Measurements from ENCODE around the gene AGAP2. TPM values are rescaled to one million over a fixed set of nuclear protein-coding genes. Genes with fewer than 3 reads are reported as not detected.

The AGAP2 gene
- total RNA-seq, 1 donor from 2014 or later: under 0.01 TPM

DNA sequence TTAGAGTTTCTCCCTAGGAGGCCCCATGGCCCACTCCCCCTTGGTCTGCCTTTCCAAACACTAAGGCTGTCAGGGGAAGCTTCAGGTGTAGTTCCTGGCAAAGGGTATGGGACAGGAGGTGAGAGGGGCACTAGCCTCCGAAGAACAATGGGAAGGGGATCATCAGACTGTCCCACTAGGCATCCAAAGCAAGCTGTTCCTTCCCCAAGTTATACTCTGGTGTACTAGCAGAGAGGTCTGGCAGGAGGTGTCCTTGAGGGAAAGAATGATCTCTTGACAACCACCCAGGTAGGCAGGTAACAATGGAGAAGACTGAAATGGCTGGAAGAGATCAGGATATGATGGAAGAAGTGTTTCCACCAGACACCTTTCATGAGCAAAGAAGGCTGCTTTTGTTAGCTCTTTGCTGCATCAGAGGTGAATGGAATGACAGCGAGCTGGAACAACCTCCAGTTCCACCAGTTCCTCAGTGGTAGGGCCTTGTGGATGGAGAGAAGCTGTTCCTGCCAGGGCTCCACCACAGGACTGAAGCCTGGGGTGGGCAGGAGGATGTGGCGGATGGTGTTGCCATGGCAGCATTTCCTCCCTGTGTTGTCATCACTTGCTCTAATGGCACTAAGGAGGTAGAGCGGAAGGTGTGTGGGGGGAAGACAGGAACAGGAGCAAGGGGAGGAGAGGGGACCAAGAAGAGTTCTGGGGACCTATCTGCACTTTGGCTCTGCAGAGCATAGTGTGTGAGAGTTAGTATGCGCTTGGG lies 2.3 kb upstream of the AGAP2 start:
- DNase-seq (ENCODE audit: low read depth): no peak
- no peak for TF ChIP-seq CTCF (conservative IDR thresholded peaks at IDR 0.05; ENCODE audit: low read depth, low read length)
- no peak overlapping the region for H3K4me3 ChIP-seq (ENCODE audit: low read depth, low read length)

DNA sequence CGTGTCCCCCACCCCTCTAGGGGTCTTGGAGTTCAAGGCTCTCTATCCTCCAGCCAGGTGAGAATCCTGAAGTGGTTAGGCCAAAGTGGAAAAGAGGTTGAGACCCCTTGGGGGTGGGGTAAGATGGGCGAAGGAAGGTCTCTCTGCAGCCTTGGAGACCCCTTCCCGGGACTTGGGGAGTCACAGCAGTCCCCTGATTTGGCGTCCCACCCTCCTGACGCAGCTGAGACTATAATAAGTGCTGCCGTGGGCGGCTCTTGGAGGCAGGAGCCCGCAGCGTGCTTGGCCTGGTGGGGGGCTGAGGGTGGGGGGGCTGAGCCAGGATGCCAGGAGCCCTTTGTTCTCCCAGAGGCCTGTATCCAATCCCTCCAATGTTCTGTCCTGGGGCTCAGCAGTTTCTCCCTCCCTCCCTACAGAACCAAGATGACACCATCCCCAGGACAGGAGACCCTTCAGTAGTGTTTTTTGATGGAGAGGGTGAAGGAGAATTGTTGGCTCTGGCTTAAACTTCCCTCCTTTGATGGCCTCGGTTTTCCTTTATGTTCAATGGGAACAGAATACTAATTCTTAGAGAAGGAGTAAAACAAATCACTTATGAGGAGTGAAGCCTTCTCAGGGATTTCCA lies 1.5 kb upstream of the AGAP2 start:
- no peak overlapping the region for H3K4me3 ChIP-seq (ENCODE audit: low read depth, low read length)
- no peak for TF ChIP-seq CTCF (conservative IDR thresholded peaks at IDR 0.05; ENCODE audit: low read depth, low read length)
- DNase-seq (ENCODE audit: low read depth): no peak

- no peak overlapping the region for H3K4me3 ChIP-seq (ENCODE audit: low read depth, low read length)
Observed at GRCh38 chr12:57739387-57739786, 845 bp upstream of the AGAP2 start.

DNA sequence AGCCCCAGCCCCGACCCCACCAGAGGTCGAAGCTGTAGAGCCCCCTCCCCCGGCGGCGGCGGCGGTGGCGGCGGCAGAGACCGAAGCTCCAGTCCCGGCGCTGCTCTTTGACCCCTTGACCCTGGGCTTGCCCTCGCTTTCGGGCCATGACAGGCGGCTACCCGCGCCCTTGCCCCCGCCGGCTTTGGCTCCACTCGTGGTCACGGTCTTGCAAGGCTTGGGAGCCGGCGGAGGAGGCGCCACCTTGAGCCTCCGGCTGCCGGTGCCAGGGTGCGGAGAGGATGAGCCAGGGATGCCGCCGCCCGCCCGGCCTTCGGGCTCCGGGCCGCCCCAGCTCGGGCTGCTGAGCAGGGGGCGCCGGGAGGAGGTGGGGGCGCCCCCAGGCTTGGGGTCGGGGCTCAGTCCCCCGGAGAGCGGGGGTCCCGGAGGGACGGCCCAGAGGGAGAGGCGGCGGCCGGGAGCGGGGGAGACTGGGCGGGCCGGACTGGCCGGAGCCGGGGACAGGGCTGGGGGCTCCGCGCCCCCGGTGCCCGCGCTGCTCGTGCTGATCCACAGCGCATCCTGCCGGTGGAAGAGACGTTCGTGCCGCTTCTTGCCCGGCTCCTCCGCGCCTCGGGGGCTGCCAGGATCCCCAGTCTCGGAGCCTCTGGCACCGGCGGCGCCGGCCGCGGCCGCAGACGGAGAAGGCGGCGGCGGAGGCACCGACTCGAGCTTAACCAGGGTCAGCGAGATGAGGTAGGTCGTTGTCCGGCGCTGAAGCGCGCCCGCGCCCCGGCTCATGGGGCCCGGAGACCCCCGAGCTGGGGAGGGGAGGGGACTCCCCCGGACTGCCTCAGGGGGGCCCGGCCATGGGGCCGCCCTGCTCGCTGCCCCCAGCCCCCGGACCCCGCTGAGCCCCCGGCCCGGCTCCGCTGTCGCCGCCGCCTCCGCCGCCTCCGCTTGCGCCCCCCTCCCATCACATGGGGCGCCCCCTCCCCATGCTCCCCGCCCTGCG lies 778 bp downstream of the AGAP2 start:
- H3K4me3 ChIP-seq (ENCODE audit: low read depth, low read length): peak overlapping the region; percentile 4
- peak; percentile 26 for TF ChIP-seq CTCF (conservative IDR thresholded peaks at IDR 0.05; ENCODE audit: low read depth, low read length)
- DNase-seq (ENCODE audit: low read depth): no peak

More at GRCh38 chr12:57739387-57739786, 845 bp upstream of the AGAP2 start:
- TF ChIP-seq CTCF (conservative IDR thresholded peaks at IDR 0.05; ENCODE audit: low read depth, low read length): no peak
- DNase-seq (ENCODE audit: low read depth): no peak

DNA sequence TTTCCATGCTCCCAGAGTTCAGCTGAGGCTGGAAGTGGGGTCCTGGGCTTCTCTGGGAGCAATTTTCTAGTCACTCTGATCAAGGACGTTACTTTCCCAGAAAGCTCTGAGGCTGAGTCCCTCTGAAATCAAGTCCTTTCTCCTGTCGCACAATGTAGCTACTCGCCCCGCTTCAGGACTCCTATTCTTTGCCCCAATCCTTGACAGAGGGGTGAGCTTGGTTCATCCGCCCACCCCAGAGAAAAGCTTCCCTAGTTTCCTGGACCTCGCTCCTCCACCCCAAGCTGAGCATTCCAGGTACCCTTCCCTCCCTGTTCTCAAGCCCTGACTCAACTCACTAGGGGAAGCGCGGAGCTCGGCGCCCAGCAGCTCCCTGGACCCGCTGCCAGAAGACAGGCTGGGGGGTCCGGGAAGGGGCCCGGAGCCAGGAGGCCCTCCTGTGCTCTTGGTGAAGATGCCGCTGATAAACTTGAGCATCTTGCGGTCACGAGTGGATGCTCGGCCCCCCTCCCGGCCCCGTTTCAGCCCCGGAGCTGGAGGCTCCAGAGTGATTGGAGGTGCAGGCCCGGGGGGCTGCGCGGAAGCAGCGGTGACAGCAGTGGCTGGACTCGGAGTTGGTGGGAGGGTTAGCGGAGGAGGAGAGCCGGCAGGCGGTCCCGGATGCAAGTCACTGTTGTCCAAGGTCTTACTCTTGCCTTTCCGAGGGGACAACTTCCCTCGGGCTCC lies 1.6 kb downstream of the AGAP2 start:
- no peak for DNase-seq (ENCODE audit: low read depth)
- H3K4me3 ChIP-seq (ENCODE audit: low read depth, low read length): no peak overlapping the region
- no peak for TF ChIP-seq CTCF (conservative IDR thresholded peaks at IDR 0.05; ENCODE audit: low read depth, low read length)

All from epithelial cell of proximal tubule (primary cell).